ENCODE results near the gene FSTL3.
A peak's percentile ranks its signal among the peaks of the same experiment; 100 is the strongest.
"Not testable (repeated sequence)": the region's sequence is repeated elsewhere in the genome, so short reads cannot be mapped to it uniquely, and the experiment has no call there.

The FSTL3 gene

DNA sequence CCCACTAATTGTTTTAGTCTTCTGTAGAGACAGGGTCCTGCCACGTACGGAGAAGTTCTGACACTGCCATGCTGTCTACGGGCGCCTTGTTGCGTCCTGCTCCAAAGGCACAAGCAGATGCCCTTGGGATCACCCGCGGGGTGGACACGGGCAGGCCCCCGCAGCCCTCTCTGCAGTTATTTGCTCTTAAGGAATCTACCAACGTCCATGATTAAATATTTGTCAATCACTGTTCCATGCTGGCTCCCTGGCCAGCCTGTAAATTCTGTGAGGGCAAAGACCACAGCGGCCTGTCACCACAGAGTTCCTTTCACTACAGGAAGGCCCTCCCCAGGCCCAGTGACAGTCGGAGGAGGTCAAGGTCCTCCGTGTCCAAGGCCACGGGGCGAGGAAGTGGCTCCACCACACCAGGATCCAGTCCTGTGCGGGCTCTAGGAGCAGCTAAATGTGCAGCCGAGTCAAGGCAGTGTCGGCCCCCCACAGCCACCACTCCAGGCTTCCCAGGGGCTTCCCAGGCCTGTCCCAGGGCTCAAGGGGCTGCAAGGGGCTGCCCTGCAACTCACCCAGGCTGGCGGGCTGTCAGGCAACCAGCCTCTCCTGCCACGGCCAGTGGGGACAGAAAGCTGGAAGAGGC is 15.3 kb upstream of the FSTL3 start:
- no peak for FAIRE-seq
- no peak for DNase-seq (ENCODE audit: insufficient read length, low spot score)
- TF ChIP-seq POLR2A (IDR thresholded peaks at IDR 0.05; ENCODE audit: low read depth, low read length) = no peak
- TF ChIP-seq PAX5 (IDR thresholded peaks at IDR 0.05; ENCODE audit: insufficient read depth, low read length, severe bottlenecking) = no peak
- TF ChIP-seq TAF1 (IDR thresholded peaks at IDR 0.05; ENCODE audit: low read depth, low read length) = no peak
- no peak for TF ChIP-seq SPI1 (IDR thresholded peaks at IDR 0.05; ENCODE audit: low read depth, low read length)
- no peak for TF ChIP-seq POU2F2 (IDR thresholded peaks at IDR 0.05; ENCODE audit: low read depth, low read length)
- no peak for TF ChIP-seq POLR2AphosphoS5 (IDR thresholded peaks at IDR 0.05; ENCODE audit: low read depth, low read length)

DNA sequence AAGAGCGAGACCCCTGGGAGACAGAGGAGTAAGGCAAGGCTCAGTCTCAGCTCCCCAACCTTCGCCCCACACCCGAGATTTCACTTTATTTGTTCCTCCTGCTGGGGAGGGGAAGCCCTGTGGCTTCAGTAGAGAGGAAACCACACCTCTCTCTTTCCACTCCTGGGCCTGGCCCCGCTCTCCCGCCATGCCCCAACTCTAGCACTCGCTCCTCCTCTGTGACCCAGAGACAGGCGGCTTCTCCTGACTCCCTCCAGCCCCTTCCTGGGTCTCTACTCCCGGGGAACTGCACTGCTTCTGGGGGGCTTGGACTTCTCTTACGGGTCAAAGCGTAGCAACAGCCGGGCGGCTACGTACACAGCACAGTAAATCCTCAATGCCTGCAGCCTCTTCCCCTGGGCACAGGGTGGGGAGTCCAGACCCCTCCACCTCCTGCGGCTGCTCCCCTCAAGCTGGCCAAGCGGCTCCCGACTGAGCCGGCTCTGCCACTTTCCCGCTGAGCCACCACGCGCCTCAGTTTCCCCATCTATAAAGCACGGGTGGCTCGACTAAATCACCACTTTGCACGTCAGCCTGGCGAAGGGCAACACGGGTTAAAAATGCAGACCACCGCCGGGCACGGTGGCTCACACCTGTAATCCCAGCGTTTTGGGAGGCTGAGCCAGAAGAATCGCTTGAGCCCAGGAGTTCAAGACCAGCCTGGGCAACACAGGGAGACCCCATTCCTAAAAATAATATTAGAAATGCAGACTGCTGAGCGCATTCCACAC is 14.6 kb upstream of the FSTL3 start:
- FAIRE-seq (peak; percentile 90), DNase-seq (ENCODE audit: insufficient read length, low spot score) (peak; percentile 79)
- TF ChIP-seq POU2F2 (IDR thresholded peaks at IDR 0.05; ENCODE audit: low read depth, low read length) = no peak
- no peak for TF ChIP-seq PAX5 (IDR thresholded peaks at IDR 0.05; ENCODE audit: insufficient read depth, low read length, severe bottlenecking)
- 0 out of 2 replicates have a peak, but pooled peaks have one; percentile 27 for TF ChIP-seq TAF1 (IDR thresholded peaks at IDR 0.05; ENCODE audit: low read depth, low read length)
- 0 out of 2 replicates have a peak, but pooled peaks have one; percentile 25 for TF ChIP-seq SPI1 (IDR thresholded peaks at IDR 0.05; ENCODE audit: low read depth, low read length)
- TF ChIP-seq POLR2AphosphoS5 (IDR thresholded peaks at IDR 0.05; ENCODE audit: low read depth, low read length) = 0 out of 2 replicates have a peak, but pooled peaks have one; percentile 35
- 0 out of 2 replicates have a peak, but pooled peaks have one; percentile 11 for TF ChIP-seq POLR2A (IDR thresholded peaks at IDR 0.05; ENCODE audit: low read depth, low read length)

DNA sequence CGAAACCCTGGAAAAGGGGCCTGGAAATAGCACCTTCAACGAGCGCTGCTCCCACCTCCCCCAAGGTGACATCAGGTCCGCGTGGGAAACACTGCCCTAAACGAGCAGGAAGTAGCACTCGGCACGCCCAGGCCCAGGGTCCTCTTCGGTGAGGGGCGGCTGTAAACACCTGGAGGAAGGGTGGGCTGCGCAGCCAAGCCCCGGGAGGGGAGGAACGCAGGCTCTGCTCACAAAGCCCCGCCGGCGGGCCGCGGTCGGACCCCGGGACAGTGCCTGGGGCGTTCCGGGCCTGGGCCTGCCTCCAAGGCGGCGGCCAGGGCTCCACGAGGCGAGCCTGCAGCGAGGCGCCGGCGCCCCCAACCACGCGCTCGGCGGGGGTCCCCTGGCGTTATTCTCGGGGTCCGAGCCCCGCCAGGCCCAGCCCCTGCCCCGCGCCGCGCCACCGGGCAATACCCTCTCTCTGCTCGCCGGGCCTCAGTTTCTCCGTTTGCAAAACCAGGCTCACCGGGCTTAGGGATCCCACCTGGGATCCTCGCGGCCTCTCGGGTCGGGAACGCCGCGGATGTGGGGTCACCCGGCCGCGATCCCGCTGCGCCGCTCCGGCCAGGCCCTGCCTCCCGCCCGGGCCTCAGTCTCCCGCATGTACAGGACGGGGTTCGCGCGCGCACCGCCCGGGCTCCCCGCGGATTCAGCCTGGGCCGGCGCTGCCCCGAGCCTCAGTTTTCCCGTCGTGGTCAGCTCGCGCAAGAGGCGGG is 13.8 kb upstream of the FSTL3 start:
- FAIRE-seq (peak; percentile 94), DNase-seq (ENCODE audit: insufficient read length, low spot score) (no peak)
- no peak for TF ChIP-seq PAX5 (IDR thresholded peaks at IDR 0.05; ENCODE audit: insufficient read depth, low read length, severe bottlenecking)
- TF ChIP-seq POLR2A (IDR thresholded peaks at IDR 0.05; ENCODE audit: low read depth, low read length) = peak; percentile 63
- peak; percentile 32; the same call in 1 of the 2 replicates for TF ChIP-seq POU2F2 (IDR thresholded peaks at IDR 0.05; ENCODE audit: low read depth, low read length)
- peak; percentile 39; the same call in 1 of the 2 replicates for TF ChIP-seq POLR2AphosphoS5 (IDR thresholded peaks at IDR 0.05; ENCODE audit: low read depth, low read length)
- TF ChIP-seq TAF1 (IDR thresholded peaks at IDR 0.05; ENCODE audit: low read depth, low read length) = no peak
- TF ChIP-seq SPI1 (IDR thresholded peaks at IDR 0.05; ENCODE audit: low read depth, low read length) = no peak

DNA sequence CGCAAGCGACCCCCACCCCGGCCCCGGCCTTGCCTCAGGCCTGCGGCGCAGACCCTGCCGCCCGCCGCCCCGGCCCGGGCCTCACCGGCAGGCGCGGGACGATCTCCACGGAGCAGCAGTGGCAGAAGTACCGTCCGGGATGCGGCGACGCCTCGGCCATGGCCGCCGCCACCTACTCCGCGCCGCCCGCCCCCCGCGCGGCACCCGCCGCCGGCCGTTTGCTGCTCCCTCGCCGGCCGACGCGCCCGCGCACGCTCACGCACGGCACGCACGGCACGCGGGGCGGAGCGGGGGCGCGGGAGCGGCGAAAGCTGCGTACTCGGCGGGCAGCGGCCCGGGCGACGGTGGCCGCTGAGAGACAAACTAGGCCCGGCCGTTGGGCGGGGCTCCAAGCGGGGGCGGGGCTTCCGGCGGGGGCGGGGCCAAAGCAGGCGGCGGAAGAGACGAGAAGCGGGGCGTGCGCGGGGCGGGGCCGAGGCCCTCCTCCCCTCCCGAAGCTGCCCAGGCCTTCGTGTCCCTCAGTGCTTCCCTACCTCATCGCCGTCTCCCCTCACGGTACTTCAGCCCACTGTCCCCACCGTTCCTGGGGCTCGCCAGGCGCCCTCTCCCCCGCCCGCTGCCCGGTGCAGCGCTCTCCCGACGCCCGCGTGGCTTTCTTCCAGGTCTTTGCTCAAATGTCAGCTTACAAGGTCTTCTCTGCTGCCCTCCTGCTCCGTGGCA is 13.1 kb upstream of the FSTL3 start, which contains the start of gene RNF126:
Gene RNF126 (minus strand): TSS at position 253 of the 720 bp plus-strand sequence. CDS start 93 bp downstream, at position 160.
- TF ChIP-seq POLR2AphosphoS5 (IDR thresholded peaks at IDR 0.05; ENCODE audit: low read depth, low read length) (0 out of 2 replicates have a peak, but pooled peaks have one; percentile 54), PAX5 (IDR thresholded peaks at IDR 0.05; ENCODE audit: insufficient read depth, low read length, severe bottlenecking) (peak; percentile 41), POLR2A (IDR thresholded peaks at IDR 0.05; ENCODE audit: low read depth, low read length) (peak; percentile 25; the same call in 1 of the 2 replicates), POU2F2 (IDR thresholded peaks at IDR 0.05; ENCODE audit: low read depth, low read length) (no peak), SPI1 (IDR thresholded peaks at IDR 0.05; ENCODE audit: low read depth, low read length) (no peak), TAF1 (IDR thresholded peaks at IDR 0.05; ENCODE audit: low read depth, low read length) (0 out of 2 replicates have a peak, but pooled peaks have one; percentile 42)
- FAIRE-seq (peak; percentile 99), DNase-seq (ENCODE audit: insufficient read length, low spot score) (peak; percentile 97)

DNA sequence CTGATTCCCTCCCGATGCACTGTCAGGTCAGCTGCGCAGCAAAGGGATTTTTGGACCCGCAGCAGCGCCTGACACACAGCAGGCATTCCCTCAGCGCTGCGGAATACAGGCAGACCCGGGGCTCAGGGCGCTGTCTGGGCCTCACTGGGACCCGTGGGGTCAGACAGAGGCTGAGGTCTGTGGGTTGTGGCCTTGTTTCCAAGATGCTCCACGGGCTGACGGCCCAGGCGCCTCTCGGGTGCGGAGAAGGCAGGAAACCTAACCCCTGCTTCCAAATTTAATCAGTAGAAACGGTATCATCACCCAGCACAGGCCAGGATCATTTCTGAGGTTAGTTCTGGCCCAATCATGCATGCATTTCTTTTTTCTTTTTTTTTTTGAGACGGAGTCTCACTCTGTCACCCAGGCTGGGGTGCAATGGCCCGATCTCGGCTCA is 12.5 kb upstream of the FSTL3 start:
- TF ChIP-seq SPI1 (IDR thresholded peaks at IDR 0.05; ENCODE audit: low read depth, low read length) (no peak), PAX5 (IDR thresholded peaks at IDR 0.05; ENCODE audit: insufficient read depth, low read length, severe bottlenecking) (no peak), POLR2A (IDR thresholded peaks at IDR 0.05; ENCODE audit: low read depth, low read length) (no peak), POU2F2 (IDR thresholded peaks at IDR 0.05; ENCODE audit: low read depth, low read length) (no peak), POLR2AphosphoS5 (IDR thresholded peaks at IDR 0.05; ENCODE audit: low read depth, low read length) (no peak), TAF1 (IDR thresholded peaks at IDR 0.05; ENCODE audit: low read depth, low read length) (no peak)
- DNase-seq (ENCODE audit: insufficient read length, low spot score) (no peak), FAIRE-seq (no peak)

DNA sequence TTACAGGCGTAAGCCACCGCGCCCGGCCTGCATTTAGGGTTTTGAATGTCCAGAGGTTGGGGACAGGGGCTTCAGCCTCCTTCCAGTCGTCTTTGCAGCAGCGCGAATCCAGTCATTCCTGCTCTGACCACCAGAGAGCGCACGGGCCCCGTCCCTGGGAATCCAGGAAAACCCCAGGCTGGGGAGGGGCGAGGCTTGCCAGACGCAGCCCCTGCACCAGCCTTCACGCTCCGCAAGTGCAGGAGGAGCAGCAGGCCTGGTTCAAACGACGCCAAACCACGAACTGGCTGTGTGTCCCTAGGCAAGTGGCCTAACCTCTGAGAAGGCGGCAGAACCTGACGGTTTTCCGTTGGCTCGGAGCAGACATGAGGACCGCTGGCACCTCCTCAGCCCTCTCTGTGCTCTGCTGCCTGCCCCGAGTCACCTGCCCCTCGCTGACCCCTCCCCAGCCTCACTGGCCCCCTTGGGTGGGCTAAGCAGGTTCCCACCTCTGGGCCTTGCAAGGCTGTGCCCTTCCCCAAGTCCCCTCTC is 11.2 kb upstream of the FSTL3 start:
- TF ChIP-seq POLR2A (IDR thresholded peaks at IDR 0.05; ENCODE audit: low read depth, low read length) (no peak), PAX5 (IDR thresholded peaks at IDR 0.05; ENCODE audit: insufficient read depth, low read length, severe bottlenecking) (no peak), TAF1 (IDR thresholded peaks at IDR 0.05; ENCODE audit: low read depth, low read length) (no peak), SPI1 (IDR thresholded peaks at IDR 0.05; ENCODE audit: low read depth, low read length) (no peak), POLR2AphosphoS5 (IDR thresholded peaks at IDR 0.05; ENCODE audit: low read depth, low read length) (no peak), POU2F2 (IDR thresholded peaks at IDR 0.05; ENCODE audit: low read depth, low read length) (no peak)
- DNase-seq (ENCODE audit: insufficient read length, low spot score) = peak; percentile 81
- peak; percentile 52 for FAIRE-seq

DNA sequence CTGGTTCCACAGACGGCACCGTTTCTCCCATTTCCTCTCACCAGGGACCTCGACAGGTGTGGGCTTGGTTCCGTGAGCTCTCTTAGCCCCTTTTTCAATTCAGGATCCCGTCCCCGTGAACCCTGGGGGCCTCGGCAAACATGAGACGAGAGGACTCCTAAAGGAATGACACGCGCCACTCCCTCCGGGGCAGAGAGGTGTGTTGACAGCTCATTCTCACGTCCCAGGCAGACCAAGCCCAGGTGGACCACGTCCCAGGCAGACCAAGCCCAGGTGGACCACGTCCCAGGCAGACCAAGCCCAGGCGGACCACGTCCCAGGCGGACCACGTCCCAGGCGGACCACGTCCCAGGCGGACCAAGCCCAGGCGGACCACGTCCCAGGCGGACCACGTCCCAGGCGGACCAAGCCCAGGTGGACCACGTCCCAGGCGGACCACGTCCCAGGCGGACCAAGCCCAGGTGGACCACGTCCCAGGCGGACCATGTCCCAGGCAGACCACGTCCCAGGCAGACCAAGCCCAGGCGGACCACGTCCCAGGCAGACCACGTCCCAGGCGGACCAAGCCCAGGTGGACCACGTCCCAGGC is 9.1 kb upstream of the FSTL3 start:
- DNase-seq (ENCODE audit: insufficient read length, low spot score); FAIRE-seq: not testable (repeated sequence)

DNA sequence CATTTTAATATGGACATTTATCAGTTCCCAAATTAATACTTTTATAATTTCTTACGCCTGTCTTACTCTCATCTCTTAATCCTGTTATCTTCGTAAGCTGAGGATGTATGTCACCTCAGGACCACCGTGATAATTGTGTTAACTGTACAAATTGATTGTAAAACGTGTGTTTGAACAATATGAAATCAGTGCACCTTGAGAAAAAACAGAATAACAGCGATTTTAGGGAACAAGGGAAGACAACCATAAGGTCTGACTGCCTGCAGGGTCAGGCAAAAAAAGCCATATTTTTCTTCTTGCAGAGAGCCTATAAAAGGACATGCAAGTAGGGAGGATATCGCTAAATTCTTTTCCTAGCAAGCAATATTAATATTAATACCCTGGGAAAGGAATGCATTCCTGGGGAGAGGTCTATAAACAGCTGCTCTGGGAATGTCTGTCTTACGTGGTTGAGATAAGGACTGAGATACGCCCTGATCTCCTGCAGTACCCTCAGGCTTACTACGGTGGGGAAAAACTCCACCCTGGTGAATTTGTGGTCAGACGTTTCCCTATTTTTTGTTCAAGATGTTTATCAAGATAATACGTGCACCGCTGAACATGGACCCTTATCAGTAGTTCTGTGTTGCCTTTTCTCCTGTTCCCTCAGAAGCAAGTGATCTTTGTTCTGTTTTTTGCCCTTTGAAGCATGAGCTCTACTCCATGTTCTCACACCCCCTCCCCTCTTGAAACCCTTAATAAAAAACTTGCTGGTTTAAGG is 7.3 kb upstream of the FSTL3 start:
- DNase-seq (ENCODE audit: insufficient read length, low spot score); FAIRE-seq: not testable (repeated sequence)
